ENCODE results near the gene GDNF. TPM values are rescaled to one million over a fixed set of nuclear protein-coding genes. Genes with fewer than 3 reads are reported as not detected.

GDNF gene
- total RNA-seq, 2 experiments from 2014 or later: not detected

- Mint-ChIP-seq H3K27me3 (peaks cover 12% of the 10 kb centered on the region), H3K27ac (no peak overlapping the region), H3K4me1 (peaks cover 1% of the 10 kb centered on the region), H3K4me3 (no peak overlapping the region), H3K9me3 (no peaks in the 10 kb centered on the region), H3K36me3 (no peaks in the 10 kb centered on the region)
- POLR2A ChIA-PET: no interaction called here
- ATAC-seq (ENCODE audit: low read depth) (no peak), DNase-seq (no peak)
These were observed 20.4 kb upstream of the GDNF start for GRCh38 chr5:37860206-37860605.

- H3K27me3 Mint-ChIP-seq: peaks cover 12% of the 10 kb centered on the region
- H3K9me3 Mint-ChIP-seq: no peaks in the 10 kb centered on the region
- no peak for ATAC-seq (ENCODE audit: low read depth)
- POLR2A ChIA-PET: no interaction called here
- H3K36me3 Mint-ChIP-seq: no peaks in the 10 kb centered on the region
- no peak overlapping the region for H3K4me3 Mint-ChIP-seq
- no peak overlapping the region for H3K27ac Mint-ChIP-seq
- DNase-seq: no peak
- peaks cover 1% of the 10 kb centered on the region for H3K4me1 Mint-ChIP-seq
These were observed 20.0 kb upstream of the GDNF start for GRCh38 chr5:37859805-37860204.

GRCh38 chr5:37858250-37858649 lies 18.4 kb upstream of the GDNF start:
- peaks cover 1% of the 10 kb centered on the region for H3K4me1 Mint-ChIP-seq
- H3K9me3 Mint-ChIP-seq: no peaks in the 10 kb centered on the region
- no peak for ATAC-seq (ENCODE audit: low read depth)
- no peak for DNase-seq
- POLR2A ChIA-PET: no interaction called here
- H3K36me3 Mint-ChIP-seq: no peaks in the 10 kb centered on the region
- H3K27ac Mint-ChIP-seq: no peak overlapping the region
- peaks cover 12% of the 10 kb centered on the region for H3K27me3 Mint-ChIP-seq
- H3K4me3 Mint-ChIP-seq: no peak overlapping the region

- Mint-ChIP-seq H3K4me3 (no peak overlapping the region), H3K4me1 (peaks cover 1% of the 10 kb centered on the region), H3K9me3 (no peaks in the 10 kb centered on the region), H3K36me3 (no peaks in the 10 kb centered on the region), H3K27me3 (peaks cover 8% of the 10 kb centered on the region), H3K27ac (no peak overlapping the region)
- POLR2A ChIA-PET: no interaction called here
- ATAC-seq (ENCODE audit: low read depth) (no peak), DNase-seq (no peak)
These were observed 17.9 kb upstream of the GDNF start for GRCh38 chr5:37857696-37858095.

- Mint-ChIP-seq H3K4me1 (peaks cover 1% of the 10 kb centered on the region), H3K27me3 (peaks cover 8% of the 10 kb centered on the region), H3K27ac (no peak overlapping the region), H3K9me3 (no peaks in the 10 kb centered on the region), H3K36me3 (no peaks in the 10 kb centered on the region), H3K4me3 (no peak overlapping the region)
- ATAC-seq (ENCODE audit: low read depth): no peak
- DNase-seq: no peak
- POLR2A ChIA-PET: no interaction called here
These were observed 15.6 kb upstream of the GDNF start for GRCh38 chr5:37855438-37855837.

GRCh38 chr5:37851305-37851704 lies 11.5 kb upstream of the GDNF start:
- no peaks in the 10 kb centered on the region for H3K9me3 Mint-ChIP-seq
- no peak overlapping the region for H3K4me3 Mint-ChIP-seq
- no peak for DNase-seq
- H3K27me3 Mint-ChIP-seq: peaks cover 25% of the 10 kb centered on the region
- ATAC-seq (ENCODE audit: low read depth): no peak
- no peaks in the 10 kb centered on the region for H3K36me3 Mint-ChIP-seq
- no peaks in the 10 kb centered on the region for H3K4me1 Mint-ChIP-seq
- H3K27ac Mint-ChIP-seq: no peak overlapping the region
- POLR2A ChIA-PET: no interaction called here

GRCh38 chr5:37850226-37850865 lies 10.5 kb upstream of the GDNF start:
- no peak overlapping the region for H3K4me3 Mint-ChIP-seq
- H3K27ac Mint-ChIP-seq: no peak overlapping the region
- H3K9me3 Mint-ChIP-seq: no peaks in the 10 kb centered on the region
- ATAC-seq (ENCODE audit: low read depth) (no peak), DNase-seq (no peak)
- peaks cover 25% of the 10 kb centered on the region for H3K27me3 Mint-ChIP-seq
- no peaks in the 10 kb centered on the region for H3K4me1 Mint-ChIP-seq
- POLR2A ChIA-PET: no interaction called here
- H3K36me3 Mint-ChIP-seq: no peaks in the 10 kb centered on the region

GRCh38 chr5:37849641-37850040 lies 9.8 kb upstream of the GDNF start:
- POLR2A ChIA-PET: no interaction called here
- ATAC-seq (ENCODE audit: low read depth): no peak

GRCh38 chr5:37847978-37848425 lies 8.2 kb upstream of the GDNF start:
- Mint-ChIP-seq H3K4me3 (no peak overlapping the region), H3K4me1 (no peaks in the 10 kb centered on the region), H3K27me3 (peaks cover 40% of the 10 kb centered on the region), H3K27ac (no peak overlapping the region), H3K36me3 (no peaks in the 10 kb centered on the region), H3K9me3 (no peaks in the 10 kb centered on the region)
- POLR2A ChIA-PET: no interaction called here
- ATAC-seq (ENCODE audit: low read depth) (no peak), DNase-seq (no peak)

More at GRCh38 chr5:37849641-37850040, 9.8 kb upstream of the GDNF start:
- H3K4me1 Mint-ChIP-seq: no peaks in the 10 kb centered on the region
- H3K9me3 Mint-ChIP-seq: no peaks in the 10 kb centered on the region
- DNase-seq: no peak
- H3K36me3 Mint-ChIP-seq: no peaks in the 10 kb centered on the region
- H3K4me3 Mint-ChIP-seq: no peak overlapping the region
- H3K27me3 Mint-ChIP-seq: peaks cover 25% of the 10 kb centered on the region
- no peak overlapping the region for H3K27ac Mint-ChIP-seq

GRCh38 chr5:37846786-37847310 lies 7.0 kb upstream of the GDNF start:
- H3K4me1 Mint-ChIP-seq: no peaks in the 10 kb centered on the region
- no peak overlapping the region for H3K27ac Mint-ChIP-seq
- H3K9me3 Mint-ChIP-seq: no peaks in the 10 kb centered on the region
- POLR2A ChIA-PET: no interaction called here
- H3K36me3 Mint-ChIP-seq: no peaks in the 10 kb centered on the region
- no peak for ATAC-seq (ENCODE audit: low read depth)
- peaks cover 51% of the 10 kb centered on the region for H3K27me3 Mint-ChIP-seq
- H3K4me3 Mint-ChIP-seq: no peak overlapping the region
- DNase-seq: no peak

GRCh38 chr5:37844009-37844408 lies 4.2 kb upstream of the GDNF start:
- Mint-ChIP-seq H3K4me1 (peaks cover under 1% of the 10 kb centered on the region), H3K36me3 (no peaks in the 10 kb centered on the region), H3K27me3 (peaks cover 68% of the 10 kb centered on the region), H3K4me3 (no peak overlapping the region), H3K27ac (no peak overlapping the region), H3K9me3 (no peaks in the 10 kb centered on the region)
- DNase-seq (no peak), ATAC-seq (ENCODE audit: low read depth) (no peak)
- POLR2A ChIA-PET: no interaction called here

GRCh38 chr5:37842048-37842447 lies 2.2 kb upstream of the GDNF start:
- Mint-ChIP-seq H3K27me3 (peaks cover 77% of the 10 kb centered on the region), H3K9me3 (no peaks in the 10 kb centered on the region), H3K4me1 (peaks cover 20% of the 10 kb centered on the region), H3K27ac (no peak overlapping the region), H3K36me3 (no peaks in the 10 kb centered on the region), H3K4me3 (no peak overlapping the region)
- POLR2A ChIA-PET: no interaction called here
- DNase-seq: no peak
- ATAC-seq (ENCODE audit: low read depth): no peak

GRCh38 chr5:37841203-37841602 lies 1.4 kb upstream of the GDNF start:
- ATAC-seq (ENCODE audit: low read depth): no peak
- H3K4me3 Mint-ChIP-seq: no peak overlapping the region
- H3K36me3 Mint-ChIP-seq: no peaks in the 10 kb centered on the region
- peaks cover 77% of the 10 kb centered on the region for H3K27me3 Mint-ChIP-seq
- no peaks in the 10 kb centered on the region for H3K9me3 Mint-ChIP-seq
- POLR2A ChIA-PET: no interaction called here
- DNase-seq: no peak
- peaks cover 20% of the 10 kb centered on the region for H3K4me1 Mint-ChIP-seq
- no peak overlapping the region for H3K27ac Mint-ChIP-seq

- no peak overlapping the region for H3K27ac Mint-ChIP-seq
- no peak overlapping the region for H3K4me3 Mint-ChIP-seq
- ATAC-seq (ENCODE audit: low read depth): no peak
- no peaks in the 10 kb centered on the region for H3K9me3 Mint-ChIP-seq
- peak; percentile 36 for DNase-seq
- POLR2A ChIA-PET: no interaction called here
- H3K4me1 Mint-ChIP-seq: peaks cover 22% of the 10 kb centered on the region
- H3K36me3 Mint-ChIP-seq: no peaks in the 10 kb centered on the region
- peaks cover 84% of the 10 kb centered on the region for H3K27me3 Mint-ChIP-seq
These were observed 503 bp upstream of the GDNF start for GRCh38 chr5:37840053-37841034.

Measured in activated naive CD8-positive, alpha-beta T cell treated with anti-CD3 and anti-CD28 coated beads, Interleukin-2, amount 10 ng/mL, durations not matched to agents 7 days and 5 days (primary cell).